NCI-H2107 treated with DMSO at 0.1 percent for 48 hours (cell line): Measurements from ENCODE around the gene CFAP61.
"Not testable (repeated sequence)": the region's sequence is repeated elsewhere in the genome, so short reads cannot be mapped to it uniquely, and the experiment has no call there.

Source experiments
- DNase-seq: peaks from one replicate; lab custom pipeline; 2025; ENCODE audit not compliant: unreplicated experiment; lab: John Stamatoyannopoulos, UW

Gene CFAP61, protein sequence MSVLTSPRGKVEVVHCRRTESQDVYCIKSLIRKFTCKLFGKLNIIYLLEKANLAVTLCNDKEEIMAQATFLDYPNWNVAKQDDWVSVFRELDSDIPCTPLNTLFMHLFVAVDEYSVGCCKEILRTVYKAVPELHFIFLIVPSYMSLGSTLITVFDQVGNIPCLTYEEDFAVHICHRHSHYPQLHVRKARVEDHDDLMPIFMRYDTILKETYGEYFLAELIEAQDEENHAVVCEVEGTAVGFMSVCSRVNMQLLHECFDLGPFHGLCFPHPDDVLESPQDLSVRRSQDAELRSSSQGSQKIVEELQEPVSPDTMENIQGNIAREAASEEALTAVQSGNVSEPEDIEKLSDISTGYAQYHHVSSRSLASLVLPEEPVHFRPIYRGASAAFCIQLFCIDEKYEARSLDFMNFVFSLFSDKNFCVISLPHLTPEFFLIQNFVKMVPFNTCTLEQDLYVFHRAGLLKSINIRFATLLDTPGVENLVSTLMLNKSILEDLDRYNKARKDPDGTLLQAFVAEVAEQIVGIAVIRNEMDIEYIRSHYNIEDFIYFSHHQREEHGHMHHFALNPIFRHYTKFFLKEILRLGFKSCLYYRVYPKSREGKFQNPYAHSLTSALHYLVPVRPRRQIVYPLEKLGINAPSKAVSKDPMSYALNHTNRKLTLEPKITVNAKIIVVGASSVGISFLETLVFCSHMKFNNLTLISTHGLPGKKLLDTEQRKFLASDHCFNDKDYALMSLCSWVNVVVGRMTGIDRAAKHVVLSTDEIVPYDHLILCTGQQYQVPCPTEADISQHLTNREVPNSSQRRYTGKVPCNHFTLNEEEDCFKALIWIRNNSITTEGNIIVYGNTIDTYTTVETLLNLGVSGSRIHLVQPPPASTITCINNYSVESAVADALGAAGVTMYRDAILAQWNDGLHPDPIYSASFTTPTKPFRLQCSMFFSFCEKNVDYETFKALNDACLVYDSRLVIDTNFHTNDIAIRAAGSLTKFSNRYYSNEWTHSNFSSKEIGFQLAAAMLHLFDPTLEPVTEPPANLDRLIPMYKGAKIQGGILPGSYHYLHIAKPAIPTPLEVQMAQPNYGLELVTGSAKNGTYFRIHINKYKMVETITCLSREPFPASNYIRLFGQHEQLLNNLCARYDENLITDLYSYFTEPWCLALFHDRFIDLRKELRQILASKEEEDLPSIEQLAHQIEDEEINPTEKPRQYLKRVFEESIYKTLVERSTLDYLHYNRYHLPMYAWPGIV

DNA sequence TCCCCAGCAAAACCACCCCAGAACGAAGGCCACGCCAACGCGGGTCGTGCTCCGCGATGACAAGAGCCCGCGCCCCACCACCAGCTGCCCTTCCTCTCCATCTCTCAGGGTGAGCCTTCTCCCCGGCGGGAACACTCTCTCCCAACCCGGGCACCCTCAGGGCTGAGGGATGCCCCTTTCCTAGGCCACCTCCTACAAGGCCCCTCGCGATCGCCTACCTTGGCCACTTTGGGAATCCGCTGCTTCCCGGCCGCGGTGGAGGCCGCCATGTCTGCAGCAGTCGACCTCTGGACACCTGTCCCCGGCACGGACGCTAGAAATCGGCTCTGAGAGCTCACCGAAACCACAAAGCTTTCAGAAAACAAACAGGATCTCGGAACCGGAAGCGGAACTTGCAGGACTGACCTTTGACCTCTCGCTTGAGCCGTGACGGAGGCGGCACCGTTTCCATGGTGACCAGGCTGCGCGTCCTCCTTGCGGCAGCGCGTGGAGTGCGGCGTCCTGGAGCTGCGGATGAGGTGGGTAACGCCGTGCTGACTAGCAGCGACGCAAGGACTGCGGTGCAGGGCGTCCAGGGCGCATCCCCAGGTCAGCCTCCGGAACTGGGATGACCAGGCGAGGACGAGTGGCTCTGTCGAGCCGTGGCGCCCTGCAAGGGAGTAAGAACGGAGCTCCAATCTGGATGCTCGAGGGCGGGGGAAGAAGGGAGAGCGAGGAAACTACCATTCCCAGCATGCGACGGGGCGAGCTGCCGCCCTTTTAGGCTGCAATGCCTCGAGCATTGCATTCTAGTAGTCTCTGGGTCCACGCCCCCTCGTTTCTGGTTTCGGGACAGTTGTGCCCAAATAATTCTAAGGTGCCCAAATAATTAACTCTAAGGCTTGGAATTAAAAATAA lies at the start of gene CFAP61, which contains the start of gene CRNKL1:
Gene CFAP61 (plus strand): TSS at position 459 of the 897 bp plus-strand sequence. CDS start 4,122 bp downstream, outside the sequence.
Gene CRNKL1 (minus strand): TSS at position 393 of the 897 bp plus-strand sequence. CDS start 124 bp downstream, at position 269.
- DNase-seq: peak; percentile 81

DNA sequence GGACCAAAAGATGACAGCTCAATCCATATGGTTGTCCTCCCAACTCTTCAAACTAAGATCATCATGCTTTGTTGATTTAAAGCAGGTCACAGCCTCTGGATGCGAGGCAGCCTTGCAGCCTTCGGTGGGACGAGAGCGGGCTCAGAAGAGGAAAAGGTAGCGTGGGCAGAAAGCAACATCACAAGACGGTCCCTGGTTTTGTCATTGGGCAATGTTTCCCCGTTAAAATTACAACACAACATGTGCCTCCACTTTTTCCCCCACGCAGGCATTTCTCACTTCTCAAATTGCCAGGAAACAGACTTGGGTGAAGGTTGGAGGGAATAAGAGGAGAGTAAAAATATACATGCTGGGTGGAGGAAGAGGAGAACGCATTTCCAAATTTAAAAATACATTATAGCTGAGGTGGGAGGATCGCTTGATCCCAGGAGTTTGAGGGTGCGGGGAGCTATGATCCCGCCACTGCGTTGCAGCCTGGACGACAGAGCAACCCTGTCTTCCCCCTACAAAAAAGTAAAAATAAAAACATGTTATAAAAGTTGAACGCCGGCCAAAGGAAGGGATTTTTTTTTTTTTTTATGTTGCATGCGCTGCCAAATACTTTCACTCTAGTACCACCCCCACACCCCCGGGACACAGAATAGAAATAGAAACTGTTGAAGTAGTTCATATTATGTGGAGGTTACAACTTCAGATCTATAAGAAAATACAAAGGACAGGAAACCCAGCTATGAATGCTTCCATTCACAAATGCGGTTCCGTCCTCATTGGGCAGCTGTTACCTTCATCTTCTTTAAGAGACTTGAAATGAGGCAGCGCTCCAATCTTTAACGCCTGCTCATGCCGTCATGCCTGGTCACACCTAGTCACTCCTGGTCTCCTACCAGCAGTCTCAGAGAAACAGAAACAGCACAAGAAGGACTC lies 49.0 kb upstream of the CFAP61 start:
- DNase-seq: no peak

DNA sequence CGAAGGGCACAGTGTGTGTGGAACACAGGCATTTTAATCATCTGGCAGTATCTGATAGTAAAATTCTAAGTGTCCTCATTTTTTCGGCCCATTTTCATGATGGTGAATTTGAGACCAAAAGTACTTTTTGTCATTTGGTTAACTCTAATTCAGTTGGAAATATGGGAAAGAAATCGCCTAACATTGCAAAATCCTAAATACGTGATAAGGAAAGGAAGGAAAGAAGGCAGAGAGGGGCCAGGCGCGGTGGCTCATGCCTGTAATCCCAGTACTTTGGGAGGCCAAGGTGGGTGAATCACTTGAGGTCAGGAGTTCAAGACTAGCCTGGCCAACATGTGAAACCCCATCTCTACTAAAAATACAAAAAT lies 48.4 kb upstream of the CFAP61 start:
- not testable (repeated sequence) for DNase-seq

DNA sequence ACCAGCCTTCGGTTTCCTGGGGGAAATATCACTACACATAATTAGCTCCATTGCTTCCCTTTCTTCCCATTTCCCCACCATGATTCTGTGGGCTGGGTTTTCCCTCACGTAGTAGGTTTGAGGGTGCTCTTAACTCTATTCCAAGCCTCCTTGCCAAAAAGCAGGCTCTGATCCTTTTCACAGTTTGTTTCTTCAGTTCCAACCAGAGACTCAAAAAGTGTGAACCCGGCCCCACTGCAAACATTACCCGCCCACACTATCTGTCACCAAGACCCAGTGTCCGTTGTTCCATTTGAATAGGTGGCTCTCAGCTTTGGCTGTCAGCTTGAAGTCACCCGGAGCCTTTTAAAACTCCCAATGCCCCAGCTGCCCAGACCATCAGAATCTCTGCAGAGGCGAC lies 47.0 kb upstream of the CFAP61 start:
- no peak for DNase-seq

DNA sequence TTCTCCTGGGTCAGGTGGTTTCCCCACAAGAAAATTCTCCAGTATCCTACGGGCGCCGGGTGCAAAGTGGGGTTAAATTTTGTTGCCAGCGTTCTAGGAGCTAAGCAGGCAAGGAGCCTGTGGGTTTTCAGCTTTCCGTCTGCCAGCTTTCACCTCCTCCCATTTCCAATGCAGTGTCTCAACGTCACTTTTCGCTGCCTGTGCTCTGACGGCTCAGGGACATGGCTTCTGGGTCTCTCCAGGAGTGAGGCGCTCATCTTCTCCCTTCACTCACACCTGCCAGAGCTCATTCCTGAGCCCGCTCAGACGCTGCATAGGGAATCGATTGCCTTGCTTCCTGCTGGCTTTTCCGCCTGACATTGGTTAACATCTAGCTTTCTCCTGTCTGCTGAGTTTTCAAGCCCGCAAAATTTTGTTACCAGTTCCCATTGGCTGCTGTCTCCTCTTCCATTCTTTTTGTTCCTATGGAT lies 42.5 kb upstream of the CFAP61 start:
- DNase-seq: peak; percentile 67

DNA sequence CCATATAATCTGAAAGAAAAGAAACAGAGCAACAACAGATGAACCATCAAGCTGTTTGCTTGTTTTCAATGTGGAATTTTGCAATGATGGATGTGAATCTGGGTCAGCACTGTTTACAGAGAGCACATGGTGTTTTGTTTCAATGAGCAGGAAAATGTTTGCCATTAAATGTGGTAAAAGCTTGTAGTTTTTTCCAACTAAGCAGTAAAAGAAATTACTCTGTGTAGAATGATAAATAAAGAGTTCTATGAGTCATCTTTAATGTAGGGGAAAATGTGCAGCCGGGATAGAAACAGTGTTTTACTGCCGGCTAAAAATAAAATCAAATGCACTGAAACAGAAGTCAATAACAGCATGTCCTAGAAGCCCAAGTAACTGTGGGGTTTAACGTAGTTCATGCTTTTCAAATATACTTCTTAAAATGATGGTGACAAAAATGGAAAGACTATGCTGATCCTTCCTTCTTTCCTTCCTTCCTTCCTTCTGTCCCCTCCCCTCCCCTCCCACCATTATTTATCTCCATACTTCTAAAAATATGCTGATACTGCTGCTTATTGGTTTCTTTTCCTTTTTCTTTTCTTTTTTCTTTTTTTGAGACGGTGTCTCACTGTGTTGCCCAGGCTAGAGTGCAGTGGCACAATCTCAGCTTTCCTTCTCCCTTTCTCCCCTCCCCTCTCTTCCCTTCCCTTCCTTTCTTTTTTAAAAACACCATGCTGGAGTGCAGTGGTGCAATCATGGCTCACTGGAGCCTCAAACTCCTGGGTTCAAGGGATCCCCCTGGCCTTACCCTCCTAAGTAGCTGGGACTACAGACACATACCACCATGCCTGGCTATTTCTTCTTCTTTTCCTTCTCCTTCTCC lies 41.5 kb upstream of the CFAP61 start:
- DNase-seq: peak; percentile 14

DNA sequence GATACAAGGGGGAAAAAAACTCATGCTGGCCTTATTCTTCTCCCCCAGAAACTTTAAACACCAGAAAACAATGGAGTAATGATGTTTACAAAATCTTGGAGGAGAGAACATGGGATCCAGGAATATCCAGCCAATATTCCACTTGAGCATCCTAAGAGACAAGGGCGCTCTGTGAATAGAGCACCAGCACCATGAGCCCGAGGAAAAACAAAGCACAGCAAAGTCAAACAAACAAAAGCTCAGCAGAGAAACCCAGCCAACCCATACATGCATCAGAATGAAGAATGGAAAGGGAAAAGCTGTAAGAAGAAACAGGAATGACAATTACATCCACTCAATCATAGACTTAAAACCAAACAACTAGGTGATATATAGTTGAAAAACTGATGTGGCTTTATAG lies 39.8 kb upstream of the CFAP61 start:
- no peak for DNase-seq

DNA sequence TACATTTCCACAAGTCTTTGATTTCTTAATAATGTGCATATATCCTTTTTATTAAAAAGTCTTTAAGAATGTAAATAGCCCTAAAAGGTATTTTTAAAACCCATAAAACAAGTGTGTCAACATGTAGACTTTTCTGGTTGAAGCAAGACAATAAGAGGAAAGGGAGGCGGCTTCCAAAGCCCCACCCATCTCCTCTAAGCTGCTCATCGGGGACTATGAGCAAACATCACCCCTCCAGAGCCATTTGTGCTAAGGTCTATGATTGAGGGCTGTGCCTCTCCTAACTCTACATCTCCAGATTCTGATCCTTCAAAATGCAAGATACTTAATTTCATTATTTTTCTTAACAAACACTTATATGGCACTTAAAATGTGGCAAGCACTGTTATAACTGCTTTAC lies 37.7 kb upstream of the CFAP61 start:
- no peak for DNase-seq

DNA sequence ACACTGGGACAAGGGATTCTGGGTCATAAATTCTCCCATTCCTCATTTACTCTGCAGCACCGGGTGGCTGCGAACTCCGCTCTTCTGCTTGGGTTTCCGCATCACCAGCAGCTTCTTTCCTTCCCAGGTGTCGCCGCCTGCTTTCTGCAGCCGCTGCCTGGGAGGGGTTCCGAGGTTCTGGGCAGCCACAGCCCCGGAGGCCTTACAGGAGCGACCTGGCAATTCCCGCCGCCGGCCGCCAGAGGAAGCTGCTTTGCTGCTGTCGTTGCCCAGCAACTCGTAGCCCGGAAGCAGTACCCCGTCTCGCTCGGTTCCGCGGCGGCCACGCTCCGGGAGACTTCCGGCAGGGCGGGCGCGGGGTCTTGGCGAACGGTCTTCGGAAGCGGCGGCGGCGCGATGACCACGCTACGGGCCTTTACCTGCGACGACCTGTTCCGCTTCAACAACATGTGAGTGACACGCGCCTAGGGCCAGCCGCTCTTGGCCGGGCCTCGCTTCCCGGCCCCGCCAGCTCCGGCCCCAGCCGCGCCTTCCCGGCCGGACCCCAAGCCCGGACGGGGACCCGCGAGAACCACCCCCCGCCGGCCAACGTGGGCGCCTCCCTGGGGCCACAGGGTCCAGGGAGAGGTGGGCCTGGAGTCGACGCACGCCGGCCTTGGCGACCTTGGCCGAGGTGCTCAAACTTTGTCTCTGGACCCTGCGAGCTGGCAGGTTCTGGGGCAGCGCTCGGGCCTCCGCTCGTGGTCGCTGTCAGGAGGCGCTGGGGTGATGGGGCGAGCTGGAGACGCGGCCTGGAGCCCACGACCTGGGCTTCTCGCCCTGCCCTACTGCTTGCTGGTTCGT lies 35.1 kb upstream of the CFAP61 start, which contains the start of gene NAA20:
Gene NAA20 (plus strand): TSS at position 362 of the 843 bp plus-strand sequence. CDS start 35 bp downstream, at position 397.
- peak; percentile 53 for DNase-seq

DNA sequence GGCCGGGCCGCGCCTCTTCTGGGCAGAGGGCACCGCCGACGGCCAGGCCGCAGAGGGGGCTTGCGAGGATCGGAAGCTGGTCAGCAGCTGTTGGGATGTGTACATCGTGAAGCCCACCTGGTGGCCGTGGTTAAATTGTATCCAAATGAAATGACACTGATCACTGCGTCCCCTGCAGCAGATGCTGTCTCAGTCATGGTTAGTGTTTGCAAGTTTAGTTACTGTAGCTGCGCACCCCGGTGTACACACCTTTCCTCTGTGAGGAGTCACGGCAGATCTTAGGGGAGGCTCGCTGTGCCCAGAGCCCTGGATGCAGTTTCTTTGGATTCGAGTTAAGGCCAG lies 34.5 kb upstream of the CFAP61 start:
- no peak for DNase-seq

DNA sequence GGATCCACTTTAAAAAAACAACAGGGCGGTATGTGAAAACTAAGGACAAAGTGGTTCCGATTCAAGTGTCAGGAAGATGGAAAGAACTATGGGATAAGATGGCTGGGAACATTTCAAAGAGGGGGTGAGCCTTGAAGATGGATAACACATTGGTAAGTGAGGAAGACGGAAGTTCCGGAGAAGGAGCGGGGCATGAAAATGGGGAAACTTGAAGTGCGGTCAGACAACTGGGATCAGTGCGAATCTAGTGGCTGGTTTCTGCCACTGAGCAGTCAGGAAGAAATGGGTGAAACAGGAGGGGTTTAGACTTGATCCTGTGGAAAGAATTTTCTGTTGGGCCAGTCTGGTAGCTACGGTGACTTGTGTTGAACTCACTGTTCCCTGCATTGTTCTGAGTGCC lies 34.0 kb upstream of the CFAP61 start:
- no peak for DNase-seq

DNA sequence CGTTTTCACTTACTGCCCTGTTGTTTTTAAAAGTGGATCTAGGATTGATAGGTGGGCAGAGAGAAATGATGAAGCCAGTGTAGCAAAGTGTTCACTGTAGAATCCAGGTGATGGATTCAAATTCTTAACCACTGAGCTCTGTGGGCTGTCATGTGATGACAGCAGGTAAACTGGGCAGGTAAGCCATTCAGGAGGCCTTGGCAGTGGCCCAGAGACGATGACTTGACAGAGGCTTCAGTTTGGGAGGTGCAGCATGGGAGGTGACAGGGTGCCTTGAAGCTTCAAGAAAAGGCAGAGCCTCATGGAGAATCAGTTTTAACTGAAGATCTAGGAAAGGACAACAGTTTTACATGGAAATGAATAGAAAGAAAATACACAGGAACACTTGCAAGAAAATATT lies 33.2 kb upstream of the CFAP61 start:
- no peak for DNase-seq

DNA sequence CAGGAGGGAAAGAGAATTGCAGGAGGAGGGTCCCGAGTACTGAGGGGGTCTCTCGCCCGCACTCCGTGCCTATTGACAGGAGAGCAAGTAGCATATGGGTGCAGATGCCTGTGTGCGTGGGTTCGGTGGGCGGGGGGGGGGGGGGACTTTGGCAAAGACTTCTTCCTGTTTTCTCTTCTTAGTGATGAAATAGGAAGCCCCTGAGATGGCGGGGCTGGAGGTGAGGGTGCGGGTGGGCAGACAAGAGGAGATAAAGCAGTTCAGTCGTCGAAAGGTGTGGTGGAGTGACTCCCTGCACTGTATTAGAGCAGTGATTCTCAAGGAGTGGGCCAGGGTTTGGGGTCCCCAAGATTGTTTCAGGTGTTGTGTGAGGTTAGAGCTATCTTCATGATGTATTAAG lies 31.4 kb upstream of the CFAP61 start:
- DNase-seq: no peak

DNA sequence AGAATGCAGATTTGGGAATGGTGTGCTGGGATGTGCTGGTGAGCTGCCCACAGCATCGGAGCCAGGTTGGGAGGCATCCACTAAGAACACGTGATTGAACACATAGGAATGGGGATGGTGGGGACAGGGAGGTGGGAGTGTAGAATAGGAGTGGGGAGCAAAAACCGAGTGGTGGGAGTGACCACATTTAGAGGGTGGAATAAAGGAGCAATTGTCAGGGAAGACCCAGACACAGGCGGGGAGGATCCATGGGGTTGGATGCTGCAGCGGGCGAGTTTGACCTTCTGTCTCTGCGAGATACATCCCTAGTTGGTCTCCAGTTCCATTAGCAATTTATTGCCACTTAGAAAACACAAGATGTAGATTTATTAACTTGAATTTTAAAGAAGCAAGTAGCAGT lies 30.5 kb upstream of the CFAP61 start:
- DNase-seq: no peak

DNA sequence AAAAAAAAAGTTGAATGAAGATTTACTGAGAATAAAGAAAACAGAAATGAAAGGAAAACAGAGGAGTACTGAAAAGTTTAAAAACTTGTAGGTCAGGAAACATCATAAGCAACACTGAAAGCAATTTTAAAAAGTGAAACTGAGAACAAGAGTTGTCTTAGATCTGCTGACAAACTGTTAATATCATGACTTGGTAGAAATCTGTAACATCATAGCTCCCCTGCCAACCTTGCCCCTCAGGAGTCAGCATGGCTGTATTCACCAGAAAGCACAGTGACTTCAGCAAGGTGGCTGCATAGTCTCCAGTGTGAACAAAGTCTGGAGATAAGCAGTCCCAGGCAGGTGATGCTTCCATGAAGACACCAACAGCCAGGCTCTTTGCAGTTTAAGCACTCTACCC lies 29.8 kb upstream of the CFAP61 start:
- no peak for DNase-seq

DNA sequence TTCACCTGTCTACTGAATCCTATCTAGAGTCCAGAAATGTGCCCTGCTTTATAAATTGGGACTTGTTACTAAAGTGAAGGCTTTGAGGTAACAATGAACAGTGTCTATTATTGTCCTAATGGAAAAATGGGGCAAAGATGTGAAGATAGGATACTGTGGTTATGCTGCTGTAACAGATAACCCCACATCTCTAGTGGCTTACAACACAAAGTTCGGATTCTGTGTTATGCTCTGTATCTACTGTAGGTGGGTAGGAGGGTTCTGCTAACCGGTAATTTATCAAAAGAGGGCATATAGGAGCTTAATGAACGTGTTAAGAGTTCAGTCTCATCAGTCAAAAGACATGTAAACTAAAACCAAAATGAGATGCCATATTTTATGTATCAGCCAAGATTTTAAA lies 28.9 kb upstream of the CFAP61 start:
- no peak for DNase-seq

DNA sequence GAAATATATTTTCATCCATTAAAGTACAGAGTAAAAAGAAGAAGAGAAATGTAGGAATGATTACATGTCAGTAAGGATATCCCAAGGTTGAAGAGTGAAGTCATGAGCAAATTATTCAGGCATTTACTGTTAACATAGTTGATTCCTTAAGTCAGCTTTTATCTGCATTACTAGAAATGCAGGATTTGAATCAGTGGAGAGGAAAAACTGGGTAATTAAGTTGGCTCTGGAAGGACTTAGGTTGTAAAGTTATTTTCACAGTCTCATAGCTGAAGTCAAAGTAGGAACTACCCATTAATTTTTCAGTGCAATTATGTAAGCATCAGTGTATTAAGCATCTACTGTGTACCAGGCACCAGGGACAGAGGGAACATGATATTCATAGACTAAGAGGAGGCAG lies 27.4 kb upstream of the CFAP61 start:
- DNase-seq: no peak
